Measurements from ENCODE around the gene RAPGEF6.

- TF ChIP-seq CEBPB (IDR thresholded peaks at IDR 0.05; ENCODE audit: low read depth, low read length): no peak
- TF ChIP-seq FOS (IDR thresholded peaks at IDR 0.05; ENCODE audit: low read depth, low read length): no peak
- TF ChIP-seq CTCF (conservative IDR thresholded peaks at IDR 0.05; ENCODE audit: low read depth, low read length): no peak
- TF ChIP-seq RCOR1 (IDR thresholded peaks at IDR 0.05; ENCODE audit: insufficient replicate concordance, low read length): no peak
- no peak for TF ChIP-seq POLR2A (IDR thresholded peaks at IDR 0.05; ENCODE audit: low read depth, low read length)
- TF ChIP-seq MXI1 (IDR thresholded peaks at IDR 0.05; ENCODE audit: borderline replicate concordance, low read depth, low read length): no peak
- no peak for TF ChIP-seq NFE2L2 (IDR thresholded peaks at IDR 0.05; ENCODE audit: low read depth, low read length)
- no peak for TF ChIP-seq RFX5 (IDR thresholded peaks at IDR 0.05; ENCODE audit: low read depth, low read length)
- TF ChIP-seq RAD21 (IDR thresholded peaks at IDR 0.05; ENCODE audit: low read length): no peak
- TF ChIP-seq CHD1 (IDR thresholded peaks at IDR 0.05; ENCODE audit: low read depth, low read length): no peak
- TF ChIP-seq SMC3 (IDR thresholded peaks at IDR 0.05; ENCODE audit: low read depth, low read length): no peak
- TF ChIP-seq USF2 (IDR thresholded peaks at IDR 0.05; ENCODE audit: low read depth, low read length): no peak
- no peak for TF ChIP-seq BHLHE40 (IDR thresholded peaks at IDR 0.05; ENCODE audit: low read depth, low read length)
These were observed 152.4 kb downstream of the RAPGEF6 start for GRCh38 chr5:131482617-131483016.

Data from IMR-90 (cell line).